ENCODE measurements around the gene TCEA3. TPM values are rescaled to one million over a fixed set of nuclear protein-coding genes. Genes with fewer than 3 reads are reported as not detected.

Gene TCEA3
- total RNA-seq, 3 donors from 2014 or later (not counting 1 experiment from before 2014, with no cell fraction given) = 0.75 to 1.5 (median 0.94) TPM

DNA sequence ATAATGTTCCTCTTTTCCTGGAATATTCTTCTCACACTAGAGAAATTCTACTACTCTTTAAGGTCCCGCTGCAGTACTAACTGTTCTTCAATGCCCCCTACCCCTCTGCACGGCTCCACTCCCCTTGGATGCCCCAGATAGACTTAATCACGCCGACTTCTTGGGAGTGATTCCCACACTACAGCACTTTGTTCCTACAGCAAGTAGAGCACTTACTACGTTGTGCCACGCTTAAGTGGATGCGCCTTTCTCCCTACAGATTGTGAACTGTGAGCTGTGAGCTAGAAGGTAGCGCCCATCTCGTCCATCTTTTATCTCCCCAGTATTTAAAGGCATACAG lies 57.1 kb downstream of the TCEA3 start:
- DNase-seq = no peak
- peaks cover 3 to 6% of the 10 kb centered on the region in 2 donors for H3K9me3 Mint-ChIP-seq

DNA sequence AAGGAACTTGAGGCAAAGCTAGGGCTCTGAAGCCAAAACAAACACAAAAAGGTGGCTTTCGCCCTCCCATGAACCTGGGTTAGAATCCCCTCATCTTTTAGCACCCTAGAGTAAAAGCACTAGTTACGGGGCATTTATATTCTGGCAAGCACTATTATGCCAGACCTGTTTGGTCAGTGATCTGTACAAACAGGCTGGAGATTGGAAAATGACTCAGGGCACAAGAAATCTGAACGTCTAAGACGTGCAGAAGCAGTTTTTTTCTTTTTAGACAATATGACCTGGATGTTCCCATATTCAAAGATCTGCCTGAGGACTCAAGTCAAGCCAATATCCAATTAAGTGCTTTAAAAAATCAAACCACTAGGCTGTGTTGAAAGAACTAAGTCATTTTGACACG lies 58.0 kb downstream of the TCEA3 start:
- ATAC-seq (no peak), DNase-seq (no peak)
- Mint-ChIP-seq H3K4me3 (peak overlapping the region; percentile 95), H3K27me3 (ENCODE audit: low read depth in 2 of 2) (no peaks in the 10 kb centered on the region), H3K9me3 (peaks cover 3 to 9% of the 10 kb centered on the region in 2 donors), H3K36me3 (peaks cover 21% of the 10 kb centered on the region), H3K4me1 (peaks cover 35 to 43% of the 10 kb centered on the region in 2 donors), H3K27ac (no peak overlapping the region)
- no peak overlapping the region for H3K4me3 ChIP-seq (ENCODE audit: low read length)
- H3K36me3 ChIP-seq (ENCODE audit: control insufficient read depth, insufficient read depth, low read length) = peaks cover 18% of the 10 kb centered on the region
- TF ChIP-seq, protein P1, sequence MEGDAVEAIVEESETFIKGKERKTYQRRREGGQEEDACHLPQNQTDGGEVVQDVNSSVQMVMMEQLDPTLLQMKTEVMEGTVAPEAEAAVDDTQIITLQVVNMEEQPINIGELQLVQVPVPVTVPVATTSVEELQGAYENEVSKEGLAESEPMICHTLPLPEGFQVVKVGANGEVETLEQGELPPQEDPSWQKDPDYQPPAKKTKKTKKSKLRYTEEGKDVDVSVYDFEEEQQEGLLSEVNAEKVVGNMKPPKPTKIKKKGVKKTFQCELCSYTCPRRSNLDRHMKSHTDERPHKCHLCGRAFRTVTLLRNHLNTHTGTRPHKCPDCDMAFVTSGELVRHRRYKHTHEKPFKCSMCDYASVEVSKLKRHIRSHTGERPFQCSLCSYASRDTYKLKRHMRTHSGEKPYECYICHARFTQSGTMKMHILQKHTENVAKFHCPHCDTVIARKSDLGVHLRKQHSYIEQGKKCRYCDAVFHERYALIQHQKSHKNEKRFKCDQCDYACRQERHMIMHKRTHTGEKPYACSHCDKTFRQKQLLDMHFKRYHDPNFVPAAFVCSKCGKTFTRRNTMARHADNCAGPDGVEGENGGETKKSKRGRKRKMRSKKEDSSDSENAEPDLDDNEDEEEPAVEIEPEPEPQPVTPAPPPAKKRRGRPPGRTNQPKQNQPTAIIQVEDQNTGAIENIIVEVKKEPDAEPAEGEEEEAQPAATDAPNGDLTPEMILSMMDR (IDR thresholded peaks at IDR 0.05) = no peak
- H3K9me3 ChIP-seq (ENCODE audit: control insufficient read depth, insufficient read depth, low read length) = peaks cover 22% of the 10 kb centered on the region
- no peaks in the 10 kb centered on the region for H3K27me3 ChIP-seq (ENCODE audit: control insufficient read depth, insufficient read depth, low read length)
- 96% methylated on average over 5 of the region's 5 CpGs for WGBS (ENCODE audit: insufficient coverage)
- intact Hi-C loops (cut with micrococcal nuclease) = no loop called here
- peaks cover 21% of the 10 kb centered on the region for H3K4me1 ChIP-seq (ENCODE audit: control insufficient read depth, insufficient read depth, low read length)
- no peak overlapping the region for H3K27ac ChIP-seq (ENCODE audit: low read length)

More for the DNA sequence above, 57.1 kb downstream of the TCEA3 start:
- H3K27ac Mint-ChIP-seq = peak overlapping the region; percentile 93 to 98
- H3K4me1 Mint-ChIP-seq = peaks cover 35 to 43% of the 10 kb centered on the region in 2 donors
- TF ChIP-seq, protein P1 (IDR thresholded peaks at IDR 0.05) = no peak
- H3K4me1 ChIP-seq (ENCODE audit: control insufficient read depth, insufficient read depth, low read length) = peaks cover 21% of the 10 kb centered on the region
- no peak overlapping the region for H3K27ac ChIP-seq (ENCODE audit: low read length)
- intact Hi-C loops (cut with micrococcal nuclease) = no loop called here
- peak overlapping the region; percentile 98 for H3K4me3 ChIP-seq (ENCODE audit: low read length)
- no peaks in the 10 kb centered on the region for H3K27me3 ChIP-seq (ENCODE audit: control insufficient read depth, insufficient read depth, low read length)
- H3K4me3 Mint-ChIP-seq = peak overlapping the region; percentile 95
- no peaks in the 10 kb centered on the region for H3K27me3 Mint-ChIP-seq (ENCODE audit: low read depth in 2 of 2)
- peaks cover 13% of the 10 kb centered on the region for H3K36me3 Mint-ChIP-seq
- WGBS (ENCODE audit: insufficient coverage) = 80% methylated on average over 9 of the region's 9 CpGs
- ATAC-seq = no peak
- peaks cover 13% of the 10 kb centered on the region for H3K36me3 ChIP-seq (ENCODE audit: control insufficient read depth, insufficient read depth, low read length)
- H3K9me3 ChIP-seq (ENCODE audit: control insufficient read depth, insufficient read depth, low read length) = peaks cover 13% of the 10 kb centered on the region

DNA sequence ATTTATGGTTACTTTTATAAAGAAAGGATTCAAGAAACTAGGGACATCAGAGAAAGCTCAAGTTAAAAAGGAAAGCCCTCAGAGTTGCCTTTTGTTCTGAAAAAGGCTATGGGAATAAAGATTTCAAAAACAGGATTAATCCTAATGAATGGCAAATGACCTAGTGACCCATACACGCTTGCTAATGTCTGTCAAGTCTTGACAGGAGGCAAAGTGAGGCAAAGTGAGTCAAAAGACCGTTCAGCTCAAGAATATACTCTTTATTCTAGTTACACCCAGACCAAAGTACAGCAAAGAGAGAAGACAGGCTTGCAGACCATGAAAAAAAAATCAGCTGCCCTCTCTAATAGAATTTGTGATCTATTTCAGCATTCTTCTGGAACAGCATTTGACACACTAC lies 58.4 kb downstream of the TCEA3 start:
- H3K27ac Mint-ChIP-seq = no peak overlapping the region
- ATAC-seq (no peak), DNase-seq (no peak)
- peaks cover 26% of the 10 kb centered on the region for H3K9me3 ChIP-seq (ENCODE audit: control insufficient read depth, insufficient read depth, low read length)
- H3K27ac ChIP-seq (ENCODE audit: low read length) = no peak overlapping the region
- WGBS (ENCODE audit: insufficient coverage) = 91% methylated on average over 2 of the region's 2 CpGs
- peaks cover 21% of the 10 kb centered on the region for H3K4me1 ChIP-seq (ENCODE audit: control insufficient read depth, insufficient read depth, low read length)
- intact Hi-C loops (cut with micrococcal nuclease) = no loop called here
- TF ChIP-seq, protein P1 (IDR thresholded peaks at IDR 0.05) = no peak
- peaks cover 35 to 41% of the 10 kb centered on the region in 2 donors for H3K4me1 Mint-ChIP-seq
- peak overlapping the region; percentile 60 for H3K4me3 Mint-ChIP-seq
- no peaks in the 10 kb centered on the region for H3K27me3 Mint-ChIP-seq (ENCODE audit: low read depth in 2 of 2)
- H3K36me3 ChIP-seq (ENCODE audit: control insufficient read depth, insufficient read depth, low read length) = peaks cover 18% of the 10 kb centered on the region
- peaks cover 24% of the 10 kb centered on the region for H3K36me3 Mint-ChIP-seq
- H3K4me3 ChIP-seq (ENCODE audit: low read length) = no peak overlapping the region
- H3K9me3 Mint-ChIP-seq = peaks cover 3 to 11% of the 10 kb centered on the region in 2 donors
- no peaks in the 10 kb centered on the region for H3K27me3 ChIP-seq (ENCODE audit: control insufficient read depth, insufficient read depth, low read length)

DNA sequence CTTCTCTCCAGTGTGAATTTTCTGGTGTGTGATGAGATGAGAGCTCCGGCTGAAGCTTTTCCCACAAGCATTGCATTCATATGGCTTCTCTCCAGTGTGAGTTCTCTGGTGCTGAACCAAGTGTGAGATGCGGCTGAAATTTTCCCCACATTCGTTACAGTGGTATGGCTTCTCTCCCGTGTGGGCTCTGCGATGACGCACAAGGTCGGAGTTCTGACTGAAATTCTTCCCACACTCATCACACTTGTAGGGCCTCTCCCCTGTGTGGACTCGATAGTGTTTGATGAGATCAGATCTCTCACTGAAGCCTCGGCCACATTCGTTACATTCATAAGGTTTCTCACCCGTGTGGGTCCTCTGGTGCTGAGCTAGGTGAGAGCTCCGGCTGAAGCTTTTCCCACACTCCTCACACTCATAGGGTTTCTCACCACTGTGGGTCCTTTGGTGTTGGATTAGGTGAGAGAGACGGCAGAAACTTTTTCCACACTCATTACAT lies 62.3 kb downstream of the TCEA3 start:
- peaks cover 10 to 28% of the 10 kb centered on the region in 2 donors for H3K9me3 Mint-ChIP-seq
- no peak overlapping the region for H3K27ac Mint-ChIP-seq
- H3K27me3 Mint-ChIP-seq (ENCODE audit: low read depth in 2 of 2) = no peaks in the 10 kb centered on the region
- peaks cover 13 to 14% of the 10 kb centered on the region in 2 donors for H3K4me1 Mint-ChIP-seq
- TF ChIP-seq, protein P1 (IDR thresholded peaks at IDR 0.05) = no peak
- H3K4me3 Mint-ChIP-seq = no peak overlapping the region
- intact Hi-C loops (cut with micrococcal nuclease) = no loop called here
- Histone ChIP-seq H3K27ac (ENCODE audit: low read length) (no peak overlapping the region), H3K9me3 (ENCODE audit: control insufficient read depth, insufficient read depth, low read length) (peaks cover 34% of the 10 kb centered on the region), H3K4me1 (ENCODE audit: control insufficient read depth, insufficient read depth, low read length) (peaks cover 1% of the 10 kb centered on the region), H3K36me3 (ENCODE audit: control insufficient read depth, insufficient read depth, low read length) (peaks cover 18% of the 10 kb centered on the region), H3K4me3 (ENCODE audit: low read length) (no peak overlapping the region), H3K27me3 (ENCODE audit: control insufficient read depth, insufficient read depth, low read length) (no peaks in the 10 kb centered on the region)
- peaks cover 48% of the 10 kb centered on the region for H3K36me3 Mint-ChIP-seq
- no peak for ATAC-seq
- 100% methylated on average over 11 of the region's 13 CpGs for WGBS (ENCODE audit: insufficient coverage)
- DNase-seq = no peak
